HUES6 (cell line): ENCODE data around the gene CARD18.

Experiments used
- H3K27ac ChIP-seq: 2 replicates; pipeline ENCODE4 v1.7.0; 2013; ENCODE audit warnings: low read depth, mild to moderate bottlenecking, low read length, inconsistent platforms
- H3K27me3 ChIP-seq: 2 replicates; pipeline ENCODE4 v1.6.1; 2013; ENCODE audit warnings: low read length; ENCODE audit not compliant: control insufficient read depth, insufficient read depth
- H3K36me3 ChIP-seq: 2 replicates; pipeline ENCODE4 v1.6.1; 2013; ENCODE audit warnings: low read length; ENCODE audit not compliant: control insufficient read depth, insufficient read depth
- H3K4me1 ChIP-seq: 2 replicates; pipeline ENCODE4 v1.6.1; 2013; ENCODE audit warnings: low read length; ENCODE audit not compliant: control insufficient read depth, insufficient read depth
- H3K4me3 ChIP-seq: 2 replicates; pipeline ENCODE4 v1.5.1; 2013; ENCODE audit warnings: low read depth, low read length
- H3K9ac ChIP-seq: one replicate; pipeline ENCODE4 v1.6.1; 2013; ENCODE audit warnings: mild to moderate bottlenecking, low read length
- H3K9me3 ChIP-seq: 2 replicates; pipeline ENCODE4 v1.6.1; 2013; ENCODE audit warnings: low read depth, low read length; ENCODE audit not compliant: control insufficient read depth, insufficient read depth

Gene CARD18

DNA sequence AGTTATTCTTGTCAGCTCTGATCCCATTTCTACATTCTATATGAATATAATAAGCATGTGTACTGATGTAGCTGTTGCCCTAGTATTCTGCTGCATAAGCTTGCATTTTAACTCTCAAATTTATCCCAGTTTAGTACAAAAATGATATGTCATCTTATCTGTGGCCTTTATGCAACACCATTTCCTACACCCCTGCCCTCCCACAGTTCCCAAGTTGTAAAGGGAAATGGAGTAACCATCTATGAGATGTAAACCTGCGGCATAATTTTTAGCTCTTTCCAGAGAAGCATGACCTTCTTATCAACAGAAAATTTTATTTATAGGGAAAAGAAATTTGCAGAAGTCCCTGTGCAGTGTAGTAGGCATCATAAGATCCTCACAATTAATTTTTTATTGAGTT lies 18.9 kb upstream of the CARD18 start:
- H3K27me3 ChIP-seq = no peaks in the 10 kb centered on the region

DNA sequence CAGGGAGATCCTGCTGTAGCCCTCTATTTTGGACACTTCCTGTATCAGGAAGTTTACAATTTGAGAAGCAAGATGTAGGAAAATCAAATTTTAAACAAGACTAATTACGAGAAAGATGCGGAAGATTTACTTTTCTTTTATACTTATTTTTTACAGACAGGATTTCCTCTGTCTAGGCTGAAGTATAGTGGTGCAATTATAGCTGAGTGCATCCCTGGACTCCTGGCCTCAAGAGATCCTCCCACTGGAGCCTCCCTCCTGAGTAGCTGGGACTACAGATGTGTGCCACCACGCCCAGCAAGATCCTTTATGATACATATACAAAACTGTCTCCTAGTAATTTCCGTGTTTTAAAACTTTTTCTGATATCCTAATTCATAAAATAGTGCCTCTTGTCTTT lies 17.2 kb upstream of the CARD18 start:
- H3K27ac ChIP-seq = no peak overlapping the region
- H3K9me3 ChIP-seq = no peaks in the 10 kb centered on the region
- H3K36me3 ChIP-seq = no peaks in the 10 kb centered on the region
- no peak overlapping the region for H3K4me3 ChIP-seq
- no peaks in the 10 kb centered on the region for H3K27me3 ChIP-seq
- H3K4me1 ChIP-seq = no peaks in the 10 kb centered on the region
- no peak overlapping the region for H3K9ac ChIP-seq

More for the DNA sequence above, 18.9 kb upstream of the CARD18 start:
- H3K4me3 ChIP-seq = no peak overlapping the region
- H3K9ac ChIP-seq = no peak overlapping the region
- no peaks in the 10 kb centered on the region for H3K4me1 ChIP-seq
- H3K27ac ChIP-seq = no peak overlapping the region
- H3K9me3 ChIP-seq = no peaks in the 10 kb centered on the region
- H3K36me3 ChIP-seq = no peaks in the 10 kb centered on the region

DNA sequence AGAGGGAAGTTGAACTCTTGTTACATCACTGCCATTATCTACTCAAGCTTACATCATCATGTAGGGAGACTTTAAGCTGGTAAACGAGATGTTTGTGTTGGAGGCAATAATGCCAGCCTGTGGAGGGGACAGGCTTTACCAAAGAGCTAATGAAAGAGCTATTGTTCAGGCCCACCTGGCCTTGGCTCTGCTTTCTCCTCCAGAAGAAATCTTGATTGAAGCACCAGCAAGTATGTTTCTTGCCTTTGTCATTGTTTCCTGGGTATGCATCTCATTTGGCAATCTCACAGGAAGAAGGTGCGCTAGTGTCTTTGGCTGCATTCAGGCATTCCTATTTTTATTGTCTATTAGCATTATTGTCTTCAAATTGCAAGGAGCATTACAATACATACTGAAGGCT lies 16.7 kb upstream of the CARD18 start:
- no peak overlapping the region for H3K4me3 ChIP-seq
- no peaks in the 10 kb centered on the region for H3K27me3 ChIP-seq
- H3K27ac ChIP-seq = no peak overlapping the region
- H3K9ac ChIP-seq = no peak overlapping the region
- no peaks in the 10 kb centered on the region for H3K36me3 ChIP-seq
- H3K4me1 ChIP-seq = no peaks in the 10 kb centered on the region
- H3K9me3 ChIP-seq = no peaks in the 10 kb centered on the region

DNA sequence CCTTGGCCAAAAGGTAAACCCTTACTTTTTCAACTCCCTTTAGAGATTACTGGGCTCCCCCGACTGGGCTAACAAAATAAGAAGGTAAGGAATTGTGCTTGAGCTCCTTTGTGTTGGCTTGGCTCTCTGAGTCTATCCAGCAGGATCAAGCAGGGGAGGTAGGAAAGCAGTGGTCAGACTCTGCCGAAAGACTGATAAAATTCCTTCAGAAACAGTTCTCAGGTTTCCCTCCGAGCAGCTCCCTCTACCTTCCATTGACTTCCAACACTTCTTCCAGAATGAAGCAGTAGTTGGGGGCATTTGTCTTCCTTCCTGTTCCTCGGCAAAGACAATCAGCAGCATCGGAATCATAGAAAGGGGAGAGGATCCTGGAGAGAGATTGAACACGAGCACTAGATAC lies 16.1 kb upstream of the CARD18 start:
- no peaks in the 10 kb centered on the region for H3K4me1 ChIP-seq
- no peaks in the 10 kb centered on the region for H3K36me3 ChIP-seq
- H3K27me3 ChIP-seq = no peaks in the 10 kb centered on the region
- no peak overlapping the region for H3K9ac ChIP-seq
- no peak overlapping the region for H3K27ac ChIP-seq
- H3K4me3 ChIP-seq = no peak overlapping the region
- no peaks in the 10 kb centered on the region for H3K9me3 ChIP-seq

DNA sequence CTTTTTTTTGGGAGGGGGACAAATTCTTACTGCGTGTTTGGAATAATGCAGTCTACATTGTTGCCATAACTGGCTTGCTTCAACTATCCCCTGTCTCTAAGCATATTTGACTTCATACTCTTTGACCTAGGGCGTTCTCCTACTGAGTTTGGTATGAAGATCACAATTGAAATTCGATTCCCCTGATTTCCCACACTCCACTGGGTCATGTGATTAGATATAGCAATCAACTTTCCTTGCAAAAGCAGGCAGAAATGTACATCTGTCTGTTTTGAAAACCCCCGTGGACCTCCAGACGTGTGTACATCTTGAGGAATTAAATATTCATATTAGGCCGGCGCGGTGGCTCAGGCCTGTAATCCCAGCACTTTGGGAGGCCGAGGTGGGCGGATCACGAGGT lies 13.8 kb upstream of the CARD18 start:
- Histone ChIP-seq H3K4me1 (no peaks in the 10 kb centered on the region), H3K36me3 (no peaks in the 10 kb centered on the region), H3K9ac (no peak overlapping the region), H3K4me3 (no peak overlapping the region), H3K27ac (no peak overlapping the region), H3K9me3 (no peaks in the 10 kb centered on the region), H3K27me3 (no peaks in the 10 kb centered on the region)

DNA sequence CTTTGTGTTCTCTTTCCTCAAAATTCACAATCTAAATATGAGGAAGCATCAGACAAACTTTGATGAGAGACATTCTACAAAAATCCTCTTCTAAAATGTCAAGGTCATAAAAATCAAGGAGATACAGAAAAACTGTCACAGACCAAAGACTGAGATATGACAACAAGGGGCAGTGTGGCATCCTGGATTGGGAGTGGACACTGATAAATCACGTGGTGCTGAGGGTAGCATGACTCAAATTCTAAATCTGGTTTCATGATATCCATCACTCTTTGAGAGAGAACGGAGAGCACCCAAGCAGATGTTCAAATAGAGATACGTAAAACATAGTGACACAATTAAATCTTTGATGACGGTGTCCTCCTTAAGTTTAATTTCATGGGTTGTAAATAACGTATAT lies 13.0 kb upstream of the CARD18 start:
- no peaks in the 10 kb centered on the region for H3K27me3 ChIP-seq

DNA sequence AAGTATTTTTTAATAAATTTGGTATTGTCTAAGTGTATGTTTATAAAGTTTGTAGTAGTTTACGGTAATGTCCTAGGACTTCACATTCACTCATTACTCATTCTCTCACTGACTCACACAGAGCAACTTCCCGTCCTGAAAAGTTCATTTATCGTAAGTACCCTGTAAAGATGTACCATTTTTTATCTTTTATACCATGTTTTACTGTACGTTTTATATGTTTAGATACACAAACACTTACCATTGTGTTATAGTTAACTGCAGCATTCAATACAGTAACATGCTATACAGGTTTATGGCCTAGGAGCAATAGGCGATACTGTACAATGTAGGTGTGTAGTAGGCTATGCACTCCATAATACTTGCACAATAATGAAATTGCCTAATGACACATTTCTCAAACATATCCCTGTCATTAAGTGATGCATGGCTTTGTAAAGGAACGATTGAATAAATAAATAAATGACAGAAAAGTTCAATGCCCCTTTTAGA lies 12.5 kb upstream of the CARD18 start:
- Histone ChIP-seq H3K36me3 (no peaks in the 10 kb centered on the region), H3K4me3 (no peak overlapping the region), H3K27ac (no peak overlapping the region), H3K27me3 (no peaks in the 10 kb centered on the region), H3K9me3 (no peaks in the 10 kb centered on the region), H3K9ac (no peak overlapping the region), H3K4me1 (no peaks in the 10 kb centered on the region)

More for the DNA sequence above, 13.0 kb upstream of the CARD18 start:
- no peaks in the 10 kb centered on the region for H3K4me1 ChIP-seq
- no peak overlapping the region for H3K27ac ChIP-seq
- no peaks in the 10 kb centered on the region for H3K36me3 ChIP-seq
- H3K9ac ChIP-seq = no peak overlapping the region
- H3K4me3 ChIP-seq = no peak overlapping the region
- no peaks in the 10 kb centered on the region for H3K9me3 ChIP-seq

DNA sequence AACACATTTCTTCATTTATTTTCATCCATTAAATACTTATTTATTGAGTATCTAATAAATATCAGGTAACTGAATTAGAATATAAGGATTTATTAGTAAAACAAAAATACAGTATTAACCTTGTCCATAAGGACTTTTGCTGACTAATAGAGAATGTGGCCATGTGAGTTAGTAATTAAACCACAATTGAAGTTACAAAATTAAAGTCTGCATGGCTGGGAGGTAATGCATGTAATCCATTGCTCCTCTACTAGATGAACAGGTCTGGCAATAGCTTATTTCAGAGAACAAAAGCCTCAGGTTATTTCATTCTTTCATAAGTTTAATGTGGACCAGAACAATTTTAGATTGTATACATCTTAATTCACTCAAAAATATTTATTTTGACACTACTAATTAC lies 9.9 kb upstream of the CARD18 start:
- Histone ChIP-seq H3K27ac (no peak overlapping the region), H3K27me3 (no peaks in the 10 kb centered on the region), H3K4me3 (no peak overlapping the region), H3K9ac (no peak overlapping the region), H3K4me1 (no peaks in the 10 kb centered on the region), H3K9me3 (no peaks in the 10 kb centered on the region), H3K36me3 (no peaks in the 10 kb centered on the region)

DNA sequence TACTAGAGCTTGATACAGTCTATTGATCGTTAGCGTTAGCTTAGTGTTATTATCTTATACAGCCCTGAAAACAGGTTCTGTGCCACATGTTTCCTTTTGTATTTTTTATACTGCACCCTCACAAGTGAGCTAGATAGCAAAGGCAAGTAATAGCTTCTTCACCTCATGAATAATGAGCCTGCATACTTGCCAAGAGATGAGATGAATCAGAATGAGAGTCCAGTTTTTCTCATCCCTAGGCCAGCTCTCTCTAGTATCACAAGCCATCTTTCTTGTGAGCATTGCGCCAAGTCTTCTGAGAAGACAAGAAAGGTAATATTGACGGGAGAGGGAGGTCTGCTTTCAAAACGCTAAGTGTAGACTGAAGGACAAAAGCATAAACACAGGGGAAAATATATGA lies 8.7 kb upstream of the CARD18 start:
- Histone ChIP-seq H3K9ac (no peak overlapping the region), H3K27ac (no peak overlapping the region), H3K4me1 (no peaks in the 10 kb centered on the region), H3K4me3 (no peak overlapping the region), H3K36me3 (no peaks in the 10 kb centered on the region), H3K9me3 (no peaks in the 10 kb centered on the region), H3K27me3 (no peaks in the 10 kb centered on the region)

DNA sequence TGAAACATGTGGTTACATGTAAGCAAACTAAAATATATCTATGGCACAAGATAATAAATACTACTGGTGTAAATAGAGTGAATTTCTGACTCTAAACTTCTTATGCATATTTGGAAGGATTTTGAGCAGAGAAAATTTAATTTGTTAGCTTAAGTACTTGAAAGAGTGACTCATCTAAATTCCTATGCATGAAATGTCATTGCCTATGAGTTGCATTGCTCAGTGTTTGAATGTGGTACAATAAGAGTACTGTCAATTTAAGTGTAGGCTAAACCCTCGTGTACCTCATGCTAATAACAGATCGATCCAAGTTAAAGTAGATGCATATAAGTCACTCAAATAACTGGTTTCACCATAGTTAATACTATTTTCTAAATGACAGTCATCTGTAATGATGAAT lies 5.3 kb upstream of the CARD18 start:
- H3K27ac ChIP-seq = no peak overlapping the region
- no peak overlapping the region for H3K9ac ChIP-seq
- no peaks in the 10 kb centered on the region for H3K9me3 ChIP-seq
- no peaks in the 10 kb centered on the region for H3K27me3 ChIP-seq
- H3K4me1 ChIP-seq = no peaks in the 10 kb centered on the region
- no peak overlapping the region for H3K4me3 ChIP-seq
- H3K36me3 ChIP-seq = no peaks in the 10 kb centered on the region

DNA sequence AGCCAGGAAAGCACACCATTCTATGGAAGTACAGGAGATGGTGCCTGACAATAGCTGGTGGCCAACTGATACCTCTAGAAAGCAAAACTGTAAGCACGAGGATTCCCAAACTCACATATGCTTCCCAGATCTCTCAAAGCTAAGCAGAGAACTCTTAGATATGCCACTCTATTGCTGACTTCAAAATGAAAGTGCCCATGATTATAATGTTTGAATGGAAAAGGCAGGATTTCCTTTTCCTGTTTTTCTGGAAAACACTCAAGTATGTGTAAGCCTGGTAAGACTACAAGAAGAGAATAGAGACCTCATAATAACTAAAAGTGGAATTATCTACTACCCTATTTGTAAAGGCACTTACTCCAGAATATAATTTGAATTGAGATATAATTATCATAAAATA lies 2.6 kb upstream of the CARD18 start:
- no peaks in the 10 kb centered on the region for H3K27me3 ChIP-seq
- no peak overlapping the region for H3K27ac ChIP-seq
- no peaks in the 10 kb centered on the region for H3K9me3 ChIP-seq
- H3K36me3 ChIP-seq = no peaks in the 10 kb centered on the region
- H3K9ac ChIP-seq = no peak overlapping the region
- no peak overlapping the region for H3K4me3 ChIP-seq
- H3K4me1 ChIP-seq = no peaks in the 10 kb centered on the region

DNA sequence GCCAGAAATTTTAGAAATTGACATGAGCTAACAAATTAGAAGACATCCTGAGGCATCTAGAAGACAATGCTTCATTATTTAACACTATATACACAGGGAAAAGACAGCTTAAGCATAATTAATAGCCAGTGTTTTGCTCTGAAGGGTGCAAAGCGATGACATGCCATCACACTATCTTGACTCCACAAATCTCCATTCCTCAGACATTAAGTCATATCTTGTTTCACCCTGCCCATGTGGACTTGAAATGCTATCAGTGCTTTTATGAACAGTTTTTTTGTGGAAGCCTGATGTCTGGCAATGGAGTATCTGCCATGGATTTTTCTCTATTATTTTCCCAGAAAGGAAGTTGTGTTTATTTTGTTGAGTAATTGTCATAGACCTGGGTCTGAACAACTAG lies 2.3 kb downstream of the CARD18 start:
- Histone ChIP-seq H3K4me1 (no peaks in the 10 kb centered on the region), H3K27ac (no peak overlapping the region), H3K9ac (no peak overlapping the region), H3K4me3 (no peak overlapping the region), H3K9me3 (no peaks in the 10 kb centered on the region), H3K27me3 (no peaks in the 10 kb centered on the region), H3K36me3 (no peaks in the 10 kb centered on the region)
